Thyroid gland (tissue), 4 donors: Measurements from ENCODE around the gene KRTAP21-1.

ENCODE experiments used
- CTCF ChIP-seq, 6 experiments: fragments of 200-600 bp in 3 of 6; fragments of 450-650 bp in 3 of 6; sonication (generic) in 3 of 6; IDR thresholded peaks; one replicate each; pipeline ENCODE4 v1.5.1; 2016 to 2019; ENCODE audit warnings: antibody characterized with exemption in 6 of 6, mild to moderate bottlenecking in 2 of 6, inconsistent platforms in 1 of 6, moderate library complexity in 1 of 6
- POLR2A ChIP-seq, 2 donors: fragments of 450-650 bp; IDR thresholded peaks; one replicate each; pipeline ENCODE4 v1.6.1; 2017; ENCODE audit warnings: antibody characterized with exemption in 2 of 2, mild to moderate bottlenecking in 2 of 2, moderate library complexity in 1 of 2

GRCh38 chr21:30707409-30707808 lies 47.8 kb downstream of the KRTAP21-1 start:
- TF ChIP-seq CTCF (IDR thresholded peaks at IDR 0.05) = no peak
- TF ChIP-seq POLR2A (IDR thresholded peaks at IDR 0.05) = no peak
